Natural killer cell (primary cell): ENCODE measurements around the gene MACROD2. TPM values are rescaled to one million over a fixed set of nuclear protein-coding genes. Genes with fewer than 3 reads are reported as not detected.
"Not testable (repeated sequence)": the region's sequence is repeated elsewhere in the genome, so short reads cannot be mapped to it uniquely, and the experiment has no call there.

Experiments used
- ATAC-seq, 3 donors: fragments of 150-1000 bp in 2 of 3; fragments of 200-7000 bp in 1 of 3; cut with Tn5 transposase; 1 replicate in 1 of 3; 2 replicates in 2 of 3; pipeline ENCODE4 v1.10.0; 2021; ENCODE audit warnings: mild to moderate bottlenecking in 2 of 3, moderate library complexity in 2 of 3
- DNase-seq, 2 donors: peaks; one replicate each; pipeline versions ENCODE4 v3.0.0 to v3.0.0-alpha.2; 2013 to 2021; ENCODE audit warnings: mixed read lengths in 1 of 2
- H3K27ac ChIP-seq: one replicate; pipeline ENCODE4 v1.5.1; 2013; ENCODE audit warnings: mild to moderate bottlenecking, low read length
- H3K27me3 ChIP-seq: one replicate; pipeline ENCODE4 v1.6.1; 2013; ENCODE audit warnings: low read length; ENCODE audit not compliant: control insufficient read depth, insufficient read depth
- H3K36me3 ChIP-seq: one replicate; pipeline ENCODE4 v1.6.1; 2013; ENCODE audit warnings: low read length; ENCODE audit not compliant: control insufficient read depth, insufficient read depth
- H3K4me1 ChIP-seq: one replicate; pipeline ENCODE4 v1.6.1; 2013; ENCODE audit warnings: low read length; ENCODE audit not compliant: control insufficient read depth, insufficient read depth
- H3K4me3 ChIP-seq: one replicate; pipeline ENCODE4 v1.5.1; 2013; ENCODE audit warnings: low read length
- H3K9me3 ChIP-seq: one replicate; pipeline ENCODE4 v1.6.1; 2013; ENCODE audit warnings: low read length; ENCODE audit not compliant: control insufficient read depth, insufficient read depth
- H3K27ac Mint-ChIP-seq, 2 donors: one replicate each; pipeline ENCODE4 v1.8.0; 2022; ENCODE audit warnings: mild to moderate bottlenecking in 2 of 2, mixed read lengths in 2 of 2, moderate library complexity in 1 of 2
- H3K27me3 Mint-ChIP-seq, 2 donors: one replicate each; pipeline ENCODE4 v1.8.0; 2022; ENCODE audit warnings: low read depth in 2 of 2, mixed read lengths in 2 of 2
- H3K36me3 Mint-ChIP-seq: one replicate; pipeline ENCODE4 v1.8.0; 2022; ENCODE audit warnings: mixed read lengths
- H3K4me1 Mint-ChIP-seq, 2 donors: one replicate each; pipeline ENCODE4 v1.8.0; 2022; ENCODE audit warnings: mixed read lengths in 2 of 2
- H3K4me3 Mint-ChIP-seq: one replicate; pipeline ENCODE4 v1.8.0; 2022; ENCODE audit warnings: mild to moderate bottlenecking, moderate library complexity, mixed read lengths
- H3K9me3 Mint-ChIP-seq, 2 donors: one replicate each; pipeline ENCODE4 v1.8.0; 2022; ENCODE audit warnings: mixed read lengths in 2 of 2
- WGBS: methylation state at CpG from one replicate; pipeline ENCODE4 v1.1.7; 2013; ENCODE audit warnings: missing lambda C conversion rate; ENCODE audit not compliant: insufficient coverage; 5-methylcytosine and 5-hydroxymethylcytosine counted together
- intact Hi-C: fragments of 100-400 bp; cut with micrococcal nuclease; formaldehyde crosslinking; loops from one replicate; pipeline ENCODE4 v1.14.2; 2022
- total RNA-seq, 4 donors: library from RNA; stranded (reverse); fragments of 120-200 nt in 1 of 4; gene quantifications; one replicate each; pipeline versions ENCODE4 v1.2.3 to v1.2.4, GENCODE V29; 2013 to 2022
- TF ChIP-seq, protein P1 (sequence below): fragments of 200-600 bp; IDR thresholded peaks from one replicate; pipeline ENCODE4 v1.8.0; 2022; ENCODE audit warnings: antibody characterized with exemption

Gene MACROD2
- total RNA-seq, 3 donors from 2014 or later (not counting 1 experiment from before 2014, with no cell fraction given): 0.19 to 0.88 TPM; not detected in 1

DNA sequence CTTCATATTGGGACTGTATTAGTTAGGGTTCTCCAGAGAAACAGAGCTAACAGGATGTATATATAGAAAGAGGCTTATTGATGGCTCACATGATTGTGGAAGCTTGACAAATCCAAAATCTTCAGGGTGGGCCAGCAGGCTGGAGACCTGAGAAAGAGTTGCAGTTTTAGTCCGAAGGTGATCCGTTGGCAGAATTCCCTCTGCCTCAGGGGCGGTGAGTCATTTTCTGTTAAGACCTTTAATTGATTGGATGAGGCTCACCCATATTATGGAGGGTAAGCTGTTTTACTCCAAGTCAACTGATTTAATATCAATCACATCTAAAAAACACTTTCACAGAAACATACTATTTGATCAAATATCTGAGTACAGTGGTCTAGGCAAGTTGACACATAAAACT is 228.5 kb downstream of the MACROD2 start:
- H3K4me1 ChIP-seq: no peaks in the 10 kb centered on the region
- ATAC-seq (no peak), DNase-seq (no peak)
- no peaks in the 10 kb centered on the region for H3K27me3 Mint-ChIP-seq
- no peak overlapping the region for H3K27ac ChIP-seq
- 100% methylated on average over 3 of the region's 3 CpGs for WGBS
- H3K4me3 ChIP-seq: no peak overlapping the region
- H3K36me3 Mint-ChIP-seq: peaks cover 6% of the 10 kb centered on the region
- H3K4me1 Mint-ChIP-seq: no peaks in the 10 kb centered on the region
- H3K27me3 ChIP-seq: no peaks in the 10 kb centered on the region
- TF ChIP-seq, protein P1, sequence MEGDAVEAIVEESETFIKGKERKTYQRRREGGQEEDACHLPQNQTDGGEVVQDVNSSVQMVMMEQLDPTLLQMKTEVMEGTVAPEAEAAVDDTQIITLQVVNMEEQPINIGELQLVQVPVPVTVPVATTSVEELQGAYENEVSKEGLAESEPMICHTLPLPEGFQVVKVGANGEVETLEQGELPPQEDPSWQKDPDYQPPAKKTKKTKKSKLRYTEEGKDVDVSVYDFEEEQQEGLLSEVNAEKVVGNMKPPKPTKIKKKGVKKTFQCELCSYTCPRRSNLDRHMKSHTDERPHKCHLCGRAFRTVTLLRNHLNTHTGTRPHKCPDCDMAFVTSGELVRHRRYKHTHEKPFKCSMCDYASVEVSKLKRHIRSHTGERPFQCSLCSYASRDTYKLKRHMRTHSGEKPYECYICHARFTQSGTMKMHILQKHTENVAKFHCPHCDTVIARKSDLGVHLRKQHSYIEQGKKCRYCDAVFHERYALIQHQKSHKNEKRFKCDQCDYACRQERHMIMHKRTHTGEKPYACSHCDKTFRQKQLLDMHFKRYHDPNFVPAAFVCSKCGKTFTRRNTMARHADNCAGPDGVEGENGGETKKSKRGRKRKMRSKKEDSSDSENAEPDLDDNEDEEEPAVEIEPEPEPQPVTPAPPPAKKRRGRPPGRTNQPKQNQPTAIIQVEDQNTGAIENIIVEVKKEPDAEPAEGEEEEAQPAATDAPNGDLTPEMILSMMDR: no peak
- peaks cover 13% of the 10 kb centered on the region for H3K9me3 ChIP-seq
- peaks cover 8 to 10% of the 10 kb centered on the region in 2 donors for H3K9me3 Mint-ChIP-seq
- intact Hi-C loops: no loop called here
- no peaks in the 10 kb centered on the region for H3K36me3 ChIP-seq
- no peak overlapping the region for H3K27ac Mint-ChIP-seq
- no peak overlapping the region for H3K4me3 Mint-ChIP-seq

- H3K4me3 Mint-ChIP-seq, H3K27ac Mint-ChIP-seq, H3K27me3 ChIP-seq: not testable (repeated sequence)
These were observed 231.0 kb downstream of the MACROD2 start for GRCh38 chr20:14226051-14227049.

DNA sequence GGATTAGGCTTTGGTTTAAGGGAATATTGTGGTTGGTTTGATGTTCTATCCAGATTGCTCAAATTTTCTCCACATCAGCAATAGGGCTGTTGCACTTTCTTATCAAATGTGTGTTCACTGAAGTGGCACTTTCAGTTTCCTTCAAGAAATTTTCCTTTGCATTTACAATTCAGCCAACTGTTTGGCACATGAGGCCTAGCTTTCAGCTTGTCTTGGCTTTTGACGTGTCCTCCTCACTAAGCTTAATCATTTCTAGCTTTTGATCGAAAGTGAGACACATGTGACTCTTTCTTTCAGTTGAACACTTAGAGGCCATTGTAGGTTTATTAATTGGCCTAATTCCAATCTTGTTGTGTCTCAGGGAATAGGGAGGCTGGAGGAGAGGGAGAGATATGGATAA is 237.3 kb downstream of the MACROD2 start:
- ATAC-seq (no peak), DNase-seq (no peak)
- intact Hi-C loops: no loop called here
- WGBS: 96% methylated on average over 2 of the region's 2 CpGs
- TF ChIP-seq, protein P1: no peak
- no peaks in the 10 kb centered on the region for H3K36me3 ChIP-seq
- Mint-ChIP-seq H3K27ac (no peak overlapping the region), H3K36me3 (no peaks in the 10 kb centered on the region), H3K4me3 (no peak overlapping the region), H3K4me1 (no peaks in the 10 kb centered on the region), H3K27me3 (no peaks in the 10 kb centered on the region), H3K9me3 (peaks cover 12 to 17% of the 10 kb centered on the region in 2 donors)
- H3K9me3 ChIP-seq: peaks cover 5% of the 10 kb centered on the region
- no peak overlapping the region for H3K27ac ChIP-seq
- no peaks in the 10 kb centered on the region for H3K4me1 ChIP-seq
- H3K27me3 ChIP-seq: no peaks in the 10 kb centered on the region
- H3K4me3 ChIP-seq: no peak overlapping the region

More at GRCh38 chr20:14226051-14227049, 231.0 kb downstream of the MACROD2 start:
- H3K9me3 ChIP-seq, H3K4me1 ChIP-seq, H3K4me3 ChIP-seq, H3K27me3 Mint-ChIP-seq, H3K4me1 Mint-ChIP-seq, DNase-seq, H3K36me3 ChIP-seq, intact Hi-C loops, H3K27ac ChIP-seq, ATAC-seq, H3K36me3 Mint-ChIP-seq: not testable (repeated sequence)
- WGBS: 34% methylated on average over 42 of the region's 53 CpGs
- peaks cover 10 to 15% of the 10 kb centered on the region in 2 donors for H3K9me3 Mint-ChIP-seq

GRCh38 chr20:14234666-14235295 is 239.5 kb downstream of the MACROD2 start:
- Mint-ChIP-seq H3K36me3 (no peaks in the 10 kb centered on the region), H3K27ac (no peak overlapping the region)

More at GRCh38 chr20:14234666-14235295, 239.5 kb downstream of the MACROD2 start:
- peaks cover 5% of the 10 kb centered on the region for H3K9me3 ChIP-seq
- no peak overlapping the region for H3K4me3 ChIP-seq
- Mint-ChIP-seq H3K27me3 (no peaks in the 10 kb centered on the region), H3K9me3 (peaks cover 11 to 13% of the 10 kb centered on the region in 2 donors), H3K4me3 (no peak overlapping the region), H3K4me1 (no peaks in the 10 kb centered on the region)
- intact Hi-C loops: no loop called here
- TF ChIP-seq, protein P1: no peak
- WGBS: 60% methylated on average over 1 of the region's 2 CpGs
- H3K27ac ChIP-seq: no peak overlapping the region
- H3K36me3 ChIP-seq: no peaks in the 10 kb centered on the region
- DNase-seq: no peak
- H3K27me3 ChIP-seq: no peaks in the 10 kb centered on the region
- H3K4me1 ChIP-seq: no peaks in the 10 kb centered on the region
- no peak for ATAC-seq
